Type B pancreatic cell (in vitro differentiated cells): ENCODE data around the gene EHD3. TPM values are rescaled to one million over a fixed set of nuclear protein-coding genes. Genes with fewer than 3 reads are reported as not detected.

Experiments
- DNase-seq: peaks from one replicate; pipeline ENCODE4 v3.0.0; 2021; ENCODE audit warnings: mixed read lengths; ENCODE audit not compliant: unreplicated experiment; ENCODE audit errors: extremely low spot score
- H3K27ac Mint-ChIP-seq: 2 replicates; pipeline ENCODE4 v1.8.0; 2021; ENCODE audit warnings: mild to moderate bottlenecking, mixed read lengths
- H3K27me3 Mint-ChIP-seq: 2 replicates; pipeline ENCODE4 v1.8.0; 2021; ENCODE audit warnings: mixed read lengths
- H3K36me3 Mint-ChIP-seq: 2 replicates; pipeline ENCODE4 v1.8.0; 2021; ENCODE audit warnings: mixed read lengths
- H3K4me1 Mint-ChIP-seq: one replicate; pipeline ENCODE4 v1.8.0; 2021; ENCODE audit warnings: mixed read lengths; ENCODE audit not compliant: unreplicated experiment
- H3K4me3 Mint-ChIP-seq: 2 replicates; pipeline ENCODE4 v1.8.0; 2021; ENCODE audit warnings: mild to moderate bottlenecking, mixed read lengths
- H3K9me3 Mint-ChIP-seq: 2 replicates; pipeline ENCODE4 v1.8.0; 2021; ENCODE audit warnings: mixed read lengths
- total RNA-seq: library from RNA; stranded (reverse); gene quantifications from 2 replicates; pipeline ENCODE4 v1.2.1, GENCODE V29; 2021; ENCODE audit warnings: low replicate concordance
- TF ChIP-seq, protein P1 (sequence below): fragments of 200-600 bp; sonication (generic); conservative IDR thresholded peaks from 2 replicates; pipeline ENCODE4 v1.5.0; 2021; ENCODE audit warnings: antibody characterized with exemption, mild to moderate bottlenecking

The EHD3 gene
- total RNA-seq, 1 donor from 2014 or later, result 8.9 TPM

- Mint-ChIP-seq H3K4me3 (no peak overlapping the region), H3K27ac (no peak overlapping the region), H3K4me1 (no peaks in the 10 kb centered on the region), H3K27me3 (peaks cover 28% of the 10 kb centered on the region), H3K36me3 (no peaks in the 10 kb centered on the region), H3K9me3 (peaks cover 7% of the 10 kb centered on the region)
- DNase-seq, result no peak
- TF ChIP-seq, protein P1, sequence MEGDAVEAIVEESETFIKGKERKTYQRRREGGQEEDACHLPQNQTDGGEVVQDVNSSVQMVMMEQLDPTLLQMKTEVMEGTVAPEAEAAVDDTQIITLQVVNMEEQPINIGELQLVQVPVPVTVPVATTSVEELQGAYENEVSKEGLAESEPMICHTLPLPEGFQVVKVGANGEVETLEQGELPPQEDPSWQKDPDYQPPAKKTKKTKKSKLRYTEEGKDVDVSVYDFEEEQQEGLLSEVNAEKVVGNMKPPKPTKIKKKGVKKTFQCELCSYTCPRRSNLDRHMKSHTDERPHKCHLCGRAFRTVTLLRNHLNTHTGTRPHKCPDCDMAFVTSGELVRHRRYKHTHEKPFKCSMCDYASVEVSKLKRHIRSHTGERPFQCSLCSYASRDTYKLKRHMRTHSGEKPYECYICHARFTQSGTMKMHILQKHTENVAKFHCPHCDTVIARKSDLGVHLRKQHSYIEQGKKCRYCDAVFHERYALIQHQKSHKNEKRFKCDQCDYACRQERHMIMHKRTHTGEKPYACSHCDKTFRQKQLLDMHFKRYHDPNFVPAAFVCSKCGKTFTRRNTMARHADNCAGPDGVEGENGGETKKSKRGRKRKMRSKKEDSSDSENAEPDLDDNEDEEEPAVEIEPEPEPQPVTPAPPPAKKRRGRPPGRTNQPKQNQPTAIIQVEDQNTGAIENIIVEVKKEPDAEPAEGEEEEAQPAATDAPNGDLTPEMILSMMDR, result no peak
Measured at GRCh38 chr2:31197669-31198068, 36.3 kb upstream of the EHD3 start.

- no peaks in the 10 kb centered on the region for H3K36me3 Mint-ChIP-seq
- H3K9me3 Mint-ChIP-seq, result peaks cover 7% of the 10 kb centered on the region
- DNase-seq, result no peak
- peaks cover 41% of the 10 kb centered on the region for H3K27me3 Mint-ChIP-seq
- TF ChIP-seq, protein P1, result no peak
- no peak overlapping the region for H3K4me3 Mint-ChIP-seq
- H3K27ac Mint-ChIP-seq, result no peak overlapping the region
- H3K4me1 Mint-ChIP-seq, result no peaks in the 10 kb centered on the region
Measured at GRCh38 chr2:31199206-31199605, 34.7 kb upstream of the EHD3 start.

DNA sequence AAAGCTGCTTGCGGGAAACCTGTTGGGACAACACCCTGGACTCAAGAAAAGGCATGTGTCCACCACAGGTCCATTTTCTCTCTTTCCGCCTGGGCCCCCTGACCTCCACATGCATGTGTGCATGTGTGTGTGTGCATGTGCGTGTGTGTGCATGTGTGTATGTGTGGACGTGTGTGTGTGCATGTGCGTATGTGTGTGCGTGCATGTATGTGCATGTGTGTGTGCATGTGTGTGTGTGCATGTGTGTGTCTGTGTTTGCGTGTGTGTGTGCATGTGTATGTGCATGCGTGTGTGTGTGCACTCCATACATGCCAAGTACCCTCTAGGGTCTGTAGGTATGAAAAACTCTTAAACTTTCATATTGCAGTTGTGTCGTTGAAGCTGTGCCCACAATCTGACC, 33.0 kb upstream of the EHD3 start:
- no peaks in the 10 kb centered on the region for H3K36me3 Mint-ChIP-seq
- peaks cover 7% of the 10 kb centered on the region for H3K9me3 Mint-ChIP-seq
- no peak overlapping the region for H3K27ac Mint-ChIP-seq
- no peak for DNase-seq
- TF ChIP-seq, protein P1, result no peak
- peaks cover 41% of the 10 kb centered on the region for H3K27me3 Mint-ChIP-seq
- H3K4me1 Mint-ChIP-seq, result no peaks in the 10 kb centered on the region
- no peak overlapping the region for H3K4me3 Mint-ChIP-seq

GRCh38 chr2:31202041-31202440, 31.9 kb upstream of the EHD3 start:
- H3K27ac Mint-ChIP-seq, result no peak overlapping the region
- H3K4me3 Mint-ChIP-seq, result no peak overlapping the region
- TF ChIP-seq, protein P1, result no peak
- H3K9me3 Mint-ChIP-seq, result peaks cover 7% of the 10 kb centered on the region
- peaks cover 41% of the 10 kb centered on the region for H3K27me3 Mint-ChIP-seq
- DNase-seq, result no peak
- H3K4me1 Mint-ChIP-seq, result no peaks in the 10 kb centered on the region
- H3K36me3 Mint-ChIP-seq, result no peaks in the 10 kb centered on the region

GRCh38 chr2:31202833-31203232, 31.1 kb upstream of the EHD3 start:
- TF ChIP-seq, protein P1, result no peak
- Mint-ChIP-seq H3K9me3 (peaks cover 7% of the 10 kb centered on the region), H3K27ac (no peak overlapping the region), H3K36me3 (no peaks in the 10 kb centered on the region), H3K4me1 (no peaks in the 10 kb centered on the region), H3K4me3 (no peak overlapping the region), H3K27me3 (peaks cover 39% of the 10 kb centered on the region)
- no peak for DNase-seq

DNA sequence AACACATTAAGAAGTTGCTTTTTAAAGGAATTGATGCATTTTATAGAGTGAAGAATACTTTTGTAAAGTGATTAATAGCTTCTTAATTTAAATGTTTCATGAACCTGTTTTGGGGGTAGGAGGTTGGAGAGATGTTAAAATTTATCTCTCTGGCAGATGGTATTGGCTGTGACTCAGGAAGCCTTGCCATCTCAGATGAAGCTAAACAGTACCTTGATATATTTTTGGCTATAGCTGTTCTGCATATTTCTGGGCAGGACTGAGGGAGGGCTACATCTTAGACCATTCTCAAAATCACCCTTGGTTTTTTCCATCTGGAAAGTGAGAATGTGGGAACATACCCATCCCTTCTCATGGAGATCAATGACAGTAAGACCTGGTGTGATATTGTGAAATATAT, 30.0 kb upstream of the EHD3 start:
- Mint-ChIP-seq H3K4me1 (no peaks in the 10 kb centered on the region), H3K27ac (no peak overlapping the region), H3K27me3 (peaks cover 35% of the 10 kb centered on the region), H3K9me3 (peaks cover 2% of the 10 kb centered on the region), H3K36me3 (no peaks in the 10 kb centered on the region), H3K4me3 (no peak overlapping the region)
- TF ChIP-seq, protein P1, result no peak
- DNase-seq, result no peak
